Fibroblast of gingiva (primary cell): ENCODE results near the gene C17orf107.
A peak's percentile ranks its signal among the peaks of the same experiment; 100 is the strongest.

Source experiments
- DNase-seq: peaks from one replicate; pipeline ENCODE4 v3.0.0-alpha.2; 2011; ENCODE audit warnings: low read depth

Gene C17orf107

GRCh38 chr17:4935650-4936049 lies 36.3 kb downstream of the C17orf107 start:
- no peak for DNase-seq

- no peak for DNase-seq
These were observed 37.1 kb downstream of the C17orf107 start for GRCh38 chr17:4936436-4936835.

GRCh38 chr17:4937553-4937952 lies 38.2 kb downstream of the C17orf107 start:
- DNase-seq, result no peak

GRCh38 chr17:4938069-4938491 lies 38.7 kb downstream of the C17orf107 start:
- no peak for DNase-seq

- DNase-seq, result no peak
These were observed 39.6 kb downstream of the C17orf107 start for GRCh38 chr17:4938688-4939545.

GRCh38 chr17:4939546-4939795 lies 40.1 kb downstream of the C17orf107 start:
- no peak for DNase-seq

- peak; percentile 99 for DNase-seq
These were observed 40.6 kb downstream of the C17orf107 start, which contains the start of the genes RNF167 and SLC25A11 for GRCh38 chr17:4939796-4940554. Gene RNF167, plus strand, starts transcription at chr17:4940268. Its CDS starts 642 bp downstream, at chr17:4940910. Gene SLC25A11, minus strand, starts transcription at chr17:4940046. Its CDS starts 136 bp downstream, at chr17:4939910.

- no peak for DNase-seq
These were observed 41.4 kb downstream of the C17orf107 start for GRCh38 chr17:4940555-4941318.

GRCh38 chr17:4941319-4941610 lies 41.9 kb downstream of the C17orf107 start:
- DNase-seq, result no peak

GRCh38 chr17:4942760-4943508 lies 43.6 kb downstream of the C17orf107 start:
- no peak for DNase-seq

GRCh38 chr17:4944163-4944553 lies 44.8 kb downstream of the C17orf107 start:
- DNase-seq, result no peak

- DNase-seq, result no peak
These were observed 45.3 kb downstream of the C17orf107 start for GRCh38 chr17:4944554-4945175.

GRCh38 chr17:4945176-4945943 lies 46.0 kb downstream of the C17orf107 start:
- peak; percentile 86 for DNase-seq

GRCh38 chr17:4945944-4946280 lies 46.6 kb downstream of the C17orf107 start:
- DNase-seq, result no peak

GRCh38 chr17:4946312-4946976 lies 47.1 kb downstream of the C17orf107 start:
- no peak for DNase-seq

GRCh38 chr17:4947010-4947410 lies 47.7 kb downstream of the C17orf107 start:
- no peak for DNase-seq

GRCh38 chr17:4947411-4948165 lies 48.3 kb downstream of the C17orf107 start:
- peak; percentile 33 for DNase-seq

- DNase-seq, result peak; percentile 94
These were observed 49.0 kb downstream of the C17orf107 start, which contains the start of gene PFN1 for GRCh38 chr17:4948166-4948930. Gene PFN1, minus strand, starts transcription at chr17:4948530. Its CDS starts 136 bp downstream, at chr17:4948394.

- peak; percentile 93 for DNase-seq
These were observed 49.6 kb downstream of the C17orf107 start for GRCh38 chr17:4948931-4949320.
